Uterine smooth muscle cell (primary cell): ENCODE measurements around the gene ERMN. TPM values are rescaled to one million over a fixed set of nuclear protein-coding genes. Genes with fewer than 3 reads are reported as not detected.

ENCODE experiments used
- total RNA-seq: library from RNA; depleted of rRNA; stranded (reverse); fragments of >200 nt; gene quantifications from 2 replicates; pipeline ENCODE4 v1.2.3, GENCODE V29; 2014

The ERMN gene
- not detected in 2 replicates for total RNA-seq

GRCh38 chr2:157325786-157326185, at the start of gene ERMN:
Gene ERMN (minus strand): TSS chr2:157325824. CDS start chr2:157325642, 182 bp downstream.

Other genes with a start within 250 kb of the ERMN start
- 1.8 and 7.2 TPM in 2 replicates for gene GALNT5, start 68.1 kb downstream of the ERMN start, total RNA-seq
- not detected in 2 replicates for gene CYTIP, start 118.3 kb upstream of the ERMN start, total RNA-seq